LNCaP clone FGC (cell line): ENCODE results near the gene ST3GAL2.

Source experiments
- DNase-seq: peaks from one replicate; pipeline ENCODE4 v3.0.0-alpha.2; 2011; ENCODE audit warnings: low read depth
- H3K4me3 ChIP-seq: 2 replicates; pipeline ENCODE4 v1.5.1; 2011; ENCODE audit warnings: mild to moderate bottlenecking, low read depth, low read length, control low read depth
- CTCF ChIP-seq: IDR thresholded peaks from 2 replicates; pipeline ENCODE4 v1.5.1; 2012; ENCODE audit warnings: mild to moderate bottlenecking; ENCODE audit not compliant: control insufficient read depth, insufficient read depth; ENCODE audit errors: extremely low read depth

ST3GAL2 gene

GRCh38 chr16:70478912-70479341 lies 40.0 kb upstream of the ST3GAL2 start:
- no peak for DNase-seq
- no peak overlapping the region for H3K4me3 ChIP-seq
- TF ChIP-seq CTCF = no peak

- DNase-seq = no peak
- H3K4me3 ChIP-seq = no peak overlapping the region
- no peak for TF ChIP-seq CTCF
Observed at GRCh38 chr16:70478169-70478568, 39.3 kb upstream of the ST3GAL2 start.

- no peak for DNase-seq
Observed at GRCh38 chr16:70476272-70477020, 37.5 kb upstream of the ST3GAL2 start.

GRCh38 chr16:70475054-70475871 lies 36.4 kb upstream of the ST3GAL2 start:
- no peak for DNase-seq
- no peak overlapping the region for H3K4me3 ChIP-seq
- TF ChIP-seq CTCF = no peak

More at GRCh38 chr16:70476272-70477020, 37.5 kb upstream of the ST3GAL2 start:
- no peak overlapping the region for H3K4me3 ChIP-seq
- TF ChIP-seq CTCF = no peak

DNA sequence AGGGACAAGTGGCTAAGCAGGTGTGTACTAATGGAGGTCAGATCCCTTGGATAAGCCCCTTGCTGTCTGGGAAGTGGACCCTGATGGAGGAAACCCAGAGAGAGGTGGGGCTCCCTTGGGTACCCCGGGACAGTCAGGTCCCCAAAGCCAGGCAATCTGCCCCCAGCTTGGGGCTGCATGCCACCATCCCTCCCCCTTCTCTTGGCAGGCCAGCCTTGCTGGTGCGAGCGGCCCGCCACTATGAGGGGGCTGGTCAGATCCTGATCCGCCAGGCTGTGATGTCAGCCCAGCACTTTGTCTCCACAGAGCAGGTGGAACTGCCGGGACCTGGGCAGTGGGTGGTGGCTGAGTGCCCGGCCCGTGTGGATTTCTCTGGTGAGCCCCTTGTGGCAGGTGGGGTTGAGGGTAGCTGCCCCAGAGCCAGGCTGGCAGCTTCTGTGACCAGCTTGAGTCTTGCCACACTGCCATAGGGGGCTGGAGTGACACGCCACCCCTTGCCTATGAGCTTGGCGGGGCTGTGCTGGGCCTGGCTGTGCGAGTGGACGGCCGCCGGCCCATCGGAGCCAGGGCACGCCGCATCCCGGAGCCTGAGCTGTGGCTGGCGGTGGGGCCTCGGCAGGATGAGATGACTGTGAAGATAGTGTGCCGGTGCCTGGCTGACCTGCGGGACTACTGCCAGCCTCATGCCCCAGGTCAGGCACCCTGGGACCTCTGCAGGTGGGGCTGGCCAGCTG lies 35.6 kb upstream of the ST3GAL2 start:
- no peak for TF ChIP-seq CTCF
- no peak for DNase-seq
- H3K4me3 ChIP-seq = no peak overlapping the region

DNA sequence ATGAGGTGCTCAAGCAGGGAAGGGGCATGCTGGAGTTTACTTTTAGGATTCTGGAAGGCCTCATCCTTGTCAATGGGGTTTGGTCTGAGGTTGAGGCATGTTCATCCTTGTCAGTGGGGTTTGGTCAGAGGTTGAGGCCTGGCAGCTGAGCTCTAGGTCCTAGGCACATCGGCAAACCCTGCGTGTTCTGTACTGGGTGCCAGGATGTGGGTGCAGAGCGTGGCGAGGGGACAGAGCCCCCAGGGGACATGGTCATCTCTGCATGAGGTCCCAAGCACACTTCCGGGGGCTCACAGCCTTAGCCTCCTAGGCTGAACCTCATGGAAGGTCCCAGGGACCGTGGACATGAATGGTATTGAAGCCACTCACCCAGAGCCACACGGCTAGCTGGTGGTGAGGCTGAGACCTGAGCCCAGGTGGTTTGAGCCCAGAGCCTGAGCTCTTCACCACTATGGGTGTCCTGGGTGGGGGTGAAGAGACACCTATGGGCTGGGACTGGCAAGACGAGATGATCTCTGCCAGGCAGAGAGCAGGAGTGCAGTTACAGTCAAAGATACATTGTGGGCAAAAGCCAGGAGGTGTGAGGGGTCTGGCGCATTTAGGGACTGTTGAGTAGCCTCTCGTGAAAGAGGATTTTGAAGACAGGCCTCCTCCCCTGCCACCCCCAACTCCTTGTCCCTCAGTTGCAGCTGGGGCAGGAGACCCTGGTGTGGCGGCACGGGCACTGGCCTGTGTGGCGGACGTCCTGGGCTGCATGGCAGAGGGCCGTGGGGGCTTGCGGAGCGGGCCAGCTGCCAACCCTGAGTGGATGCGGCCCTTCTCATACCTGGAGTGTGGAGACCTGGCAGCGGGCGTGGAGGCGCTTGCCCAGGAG lies 34.8 kb upstream of the ST3GAL2 start:
- no peak for DNase-seq
- 0 out of 2 replicates have a peak, but pooled peaks have one; percentile 10 for TF ChIP-seq CTCF
- H3K4me3 ChIP-seq = no peak overlapping the region
